Right lobe of liver (tissue), 6 donors: ENCODE results near the gene CRYBG1. TPM values are rescaled to one million over a fixed set of nuclear protein-coding genes. Genes with fewer than 3 reads are reported as not detected.

Experiments used
- ATAC-seq, 4 donors: fragments of 200-7000 bp; cut with Tn5 transposase; one replicate each; pipeline ENCODE4 v1.9.1; 2020; ENCODE audit warnings: mild to moderate bottlenecking in 4 of 4, moderate library complexity in 4 of 4
- DNase-seq, 3 donors: peaks; one replicate each; pipeline ENCODE4 v3.0.0-alpha.2; 2020
- H3K27ac ChIP-seq, 3 donors: fragments of 200-600 bp; one replicate each; pipeline ENCODE4 v1.8.0; 2022
- H3K27me3 ChIP-seq, 2 donors: fragments of 200-600 bp; one replicate each; pipeline ENCODE4 v1.8.0; 2022
- H3K36me3 ChIP-seq, 4 donors: fragments of 200-600 bp; sonication (generic) in 1 of 4; one replicate each; pipeline versions ENCODE4 v1.5.1 to v1.8.0; 2017 to 2022; ENCODE audit warnings: control low read depth in 1 of 4
- H3K4me1 ChIP-seq, 4 donors: fragments of 200-600 bp; sonication (generic) in 1 of 4; one replicate each; pipeline versions ENCODE4 v1.5.1 to v1.8.0; 2017 to 2022; ENCODE audit warnings: control low read depth in 1 of 4
- H3K4me3 ChIP-seq, 3 donors: fragments of 200-600 bp; one replicate each; pipeline ENCODE4 v1.8.0; 2022
- H3K9me3 ChIP-seq, 4 donors: fragments of 200-600 bp; sonication (generic) in 1 of 4; one replicate each; pipeline versions ENCODE4 v1.5.1 to v1.8.0; 2017 to 2022; ENCODE audit warnings: control low read depth in 1 of 4
- CTCF ChIP-seq, 4 donors: fragments of 200-600 bp in 3 of 4; fragments of 450-650 bp in 1 of 4; IDR thresholded peaks; one replicate each; pipeline versions ENCODE4 v1.5.1 to v1.8.0; 2016 to 2022; ENCODE audit warnings: antibody characterized with exemption in 4 of 4, mild to moderate bottlenecking in 2 of 4
- POLR2A ChIP-seq: fragments of 450-650 bp; IDR thresholded peaks from one replicate; pipeline ENCODE4 v1.6.1; 2017; ENCODE audit warnings: antibody characterized with exemption, mild to moderate bottlenecking
- WGBS: methylation state at CpG from one replicate; pipeline ENCODE4 v1.1.6; 2018; ENCODE audit warnings: low coverage, low lambda C conversion rate; ENCODE audit not compliant: insufficient coverage; ENCODE audit errors: missing lambda C conversion rate; 5-methylcytosine and 5-hydroxymethylcytosine counted together
- intact Hi-C, 2 donors: fragments of 100-400 bp; cut with DNase I; formaldehyde crosslinking; loops; one replicate each; pipeline versions ENCODE4 v1.11.2 to v1.14.1; 2022
- total RNA-seq, 6 experiments: library from RNA; depleted of rRNA in 2 of 6; stranded (reverse); fragments of >200 nt in 2 of 6; fragmentation: NEBNext Ultra II Directional in 3 of 6; extraction: Animal tissue kit (Norgen Biotek cat#: 25700) in 3 of 6; gene quantifications; one replicate each; pipeline versions ENCODE4 v1.1.0 to v1.2.4, GENCODE V29; 2016 to 2023
- donor health status: DM: no; HTN: yes; CAD: no.
- donor health status: DM: no; HTN: no; CAD: no.
- donor health status: DM: no; HTN: no; CAD: no.
- donor health status: DM: no; HTN: yes; CAD: no.
- donor health status: DM: no; HTN: yes; CAD: no.

The CRYBG1 gene
- total RNA-seq, 6 experiments from 2014 or later: 6.8 to 10.9 (median 7.9) TPM

- WGBS: 2% methylated on average over 35 of the region's 56 CpGs
- peaks cover 0 to 14% (median 6%) of the 10 kb centered on the region in 4 donors for H3K4me1 ChIP-seq
- DNase-seq (peak; percentile 99 to 100 (median 100)), ATAC-seq (peak; percentile 92 to 97 (median 96))
- no peaks in the 10 kb centered on the region for H3K36me3 ChIP-seq
- H3K27me3 ChIP-seq: no peaks in the 10 kb centered on the region
- TF ChIP-seq POLR2A: peak; percentile 90
- TF ChIP-seq CTCF (IDR thresholded peaks at IDR 0.05): no peak
- no peaks in the 10 kb centered on the region for H3K9me3 ChIP-seq
- intact Hi-C loops: no loop called here
- H3K4me3 ChIP-seq: peak within 1 kb of the TSS; percentile 76 to 90 (median 79)
- H3K27ac ChIP-seq: peak within 1 kb of the TSS; percentile 71 to 96 (median 95)
Observed at GRCh38 chr6:106325336-106326178, 35.0 kb upstream of the CRYBG1 start, which contains the start of gene ATG5. Gene ATG5, minus strand, starts transcription at chr6:106325760. Its CDS starts 9,552 bp downstream, at chr6:106316208.

GRCh38 chr6:106334646-106335448 is 25.7 kb upstream of the CRYBG1 start:
- intact Hi-C loops: no loop called here
- H3K4me1 ChIP-seq: no peaks in the 10 kb centered on the region
- WGBS: 16% methylated on average over 4 of the region's 5 CpGs

GRCh38 chr6:106339334-106340029 is 21.0 kb upstream of the CRYBG1 start:
- peak; percentile 44 to 68 (median 66) for TF ChIP-seq CTCF (IDR thresholded peaks at IDR 0.05)
- TF ChIP-seq POLR2A: no peak
- Histone ChIP-seq H3K4me3 (no peak overlapping the region), H3K27me3 (no peaks in the 10 kb centered on the region), H3K27ac (no peak overlapping the region), H3K36me3 (no peaks in the 10 kb centered on the region), H3K4me1 (no peaks in the 10 kb centered on the region), H3K9me3 (no peaks in the 10 kb centered on the region)
- DNase-seq (no peak), ATAC-seq (peak; percentile 90 to 93 (median 92))
- WGBS: 25% methylated on average over 9 of the region's 9 CpGs
- intact Hi-C loops: no loop called here

More at GRCh38 chr6:106334646-106335448, 25.7 kb upstream of the CRYBG1 start:
- ATAC-seq (peak; percentile 89 to 93 (median 92)), DNase-seq (peak; percentile 41 to 59 (median 58))
- Histone ChIP-seq H3K9me3 (no peaks in the 10 kb centered on the region), H3K36me3 (no peaks in the 10 kb centered on the region), H3K27me3 (no peaks in the 10 kb centered on the region), H3K27ac (no peak overlapping the region), H3K4me3 (no peak overlapping the region)
- peak; percentile 46 to 71 (median 64) for TF ChIP-seq CTCF (IDR thresholded peaks at IDR 0.05)
- TF ChIP-seq POLR2A: no peak

- no peak overlapping the region for H3K4me3 ChIP-seq
- WGBS: 55% methylated on average over 1 of the region's 1 CpG
- intact Hi-C loops: no loop called here
- no peaks in the 10 kb centered on the region for H3K4me1 ChIP-seq
- no peak for TF ChIP-seq POLR2A
- no peak for TF ChIP-seq CTCF (IDR thresholded peaks at IDR 0.05)
- H3K27ac ChIP-seq: no peak overlapping the region
- H3K36me3 ChIP-seq: no peaks in the 10 kb centered on the region
- H3K9me3 ChIP-seq: no peaks in the 10 kb centered on the region
- DNase-seq (no peak), ATAC-seq (no peak)
- no peaks in the 10 kb centered on the region for H3K27me3 ChIP-seq
Observed at GRCh38 chr6:106347219-106347618, 13.3 kb upstream of the CRYBG1 start.
